IMR-90 (cell line): ENCODE data around the gene CCNT2. TPM values are rescaled to one million over a fixed set of nuclear protein-coding genes. Genes with fewer than 3 reads are reported as not detected.

Experiments
- ATAC-seq: fragments of 200-7000 bp; cut with Tn5 transposase; 2 replicates; pipeline ENCODE4 v1.9.1; 2020; ENCODE audit warnings: low read depth, mild to moderate bottlenecking, moderate library complexity
- BruUV-seq: library from RNA; stranded (reverse); fragments of 400-500 nt; replicated peaks from 2 replicates; lab custom pipeline; 2021; lab: Mats Ljungman, UMichigan
- CTCF ChIA-PET: fragments of 300-600 bp; formaldehyde crosslinking; extraction: SDS; loops from one replicate; lab custom pipeline; 2021; ENCODE audit warnings: antibody characterized with exemption; lab: Yijun Ruan, JAX
- POLR2A ChIA-PET: fragments of 300-600 bp; sonication (Branson Sonifier 250); formaldehyde crosslinking; loops from one replicate; lab custom pipeline; 2022; ENCODE audit warnings: antibody characterized with exemption; ENCODE audit not compliant: unreplicated experiment; lab: Charles Lee
- DNase-seq: peaks from one replicate; pipeline ENCODE4 v3.0.0; 2013
- H2AFZ ChIP-seq: replicated peaks from 2 replicates; pipeline ENCODE3; 2013; ENCODE audit warnings: low read length, mild to moderate bottlenecking; ENCODE audit not compliant: poor library complexity
- H2AK5ac ChIP-seq: 2 replicates; pipeline ENCODE4 v1.6.1; 2013; ENCODE audit warnings: low read depth, low read length, inconsistent platforms
- H2AK9ac ChIP-seq: replicated peaks from 2 replicates; pipeline ENCODE3; 2013; ENCODE audit warnings: mild to moderate bottlenecking, low read depth, low read length, moderate library complexity; ENCODE audit not compliant: poor library complexity
- H2BK120ac ChIP-seq: 2 replicates; pipeline ENCODE4 v1.6.1; 2013; ENCODE audit warnings: low read depth, low read length, inconsistent platforms
- H2BK15ac ChIP-seq: 3 replicates; pipeline ENCODE4 v1.6.1; 2013; ENCODE audit warnings: low read depth, low read length, inconsistent platforms
- H2BK20ac ChIP-seq: 2 replicates; pipeline ENCODE4 v1.6.1; 2013; ENCODE audit warnings: low read depth, mild to moderate bottlenecking, inconsistent platforms, low read length, moderate library complexity
- H2BK5ac ChIP-seq: 2 replicates; pipeline ENCODE4 v1.6.1; 2013; ENCODE audit warnings: mild to moderate bottlenecking, low read depth, low read length, inconsistent platforms; ENCODE audit not compliant: poor library complexity, severe bottlenecking
- H3K14ac ChIP-seq: replicated peaks from 2 replicates; pipeline ENCODE4 v1.6.1; 2013; ENCODE audit warnings: low read depth, low read length, inconsistent platforms
- H3K18ac ChIP-seq: 2 replicates; pipeline ENCODE4 v1.6.1; 2013; ENCODE audit warnings: low read depth, low read length, control low read depth
- H3K23ac ChIP-seq: 2 replicates; pipeline ENCODE4 v1.6.1; 2013; ENCODE audit warnings: low read depth, low read length, inconsistent platforms
- H3K27ac ChIP-seq: 2 replicates; pipeline ENCODE4 v1.5.1; 2013; ENCODE audit warnings: mild to moderate bottlenecking, control low read depth, low read length; ENCODE audit not compliant: insufficient read depth
- H3K27me3 ChIP-seq: 2 replicates; pipeline ENCODE4 v1.6.1; 2013; ENCODE audit warnings: low read length; ENCODE audit not compliant: control insufficient read depth, insufficient read depth
- H3K36me3 ChIP-seq: 2 replicates; pipeline ENCODE4 v1.6.1; 2013; ENCODE audit warnings: low read length, mixed read lengths; ENCODE audit not compliant: control insufficient read depth, insufficient read depth
- H3K4ac ChIP-seq: 2 replicates; pipeline ENCODE4 v1.6.1; 2013; ENCODE audit warnings: low read depth, low read length, inconsistent platforms
- H3K4me1 ChIP-seq: 2 replicates; pipeline ENCODE4 v1.6.1; 2013; ENCODE audit warnings: low read length, mixed read lengths; ENCODE audit not compliant: control insufficient read depth, insufficient read depth
- H3K4me2 ChIP-seq: 2 replicates; pipeline ENCODE4 v1.6.1; 2013; ENCODE audit warnings: low read depth, mild to moderate bottlenecking, control low read depth, low read length, moderate library complexity
- H3K4me3 ChIP-seq: 2 replicates; pipeline ENCODE4 v1.5.1; 2013; ENCODE audit warnings: low read depth, mild to moderate bottlenecking, control low read depth, low read length, moderate library complexity; ENCODE audit not compliant: insufficient read depth
- H3K56ac ChIP-seq: 2 replicates; pipeline ENCODE4 v1.6.1; 2013; ENCODE audit warnings: low read length, inconsistent platforms; ENCODE audit not compliant: insufficient read depth; ENCODE audit errors: extremely low read depth
- H3K79me1 ChIP-seq, 2 experiments: 2 replicates each; pipeline ENCODE4 v1.6.1; 2013; ENCODE audit warnings: low read length in 2 of 2, inconsistent platforms in 1 of 2, low read depth in 1 of 2
- H3K9ac ChIP-seq: 2 replicates; pipeline ENCODE4 v1.6.1; 2013; ENCODE audit warnings: low read depth, low read length, control low read depth
- H3K9me1 ChIP-seq: 2 replicates; pipeline ENCODE4 v1.6.1; 2013; ENCODE audit warnings: low read length, inconsistent platforms; ENCODE audit not compliant: insufficient read depth
- H3K9me3 ChIP-seq: 2 replicates; pipeline ENCODE4 v1.6.1; 2013; ENCODE audit warnings: low read length; ENCODE audit not compliant: control insufficient read depth, insufficient read depth
- H4K20me1 ChIP-seq: 2 replicates; pipeline ENCODE4 v1.6.1; 2013; ENCODE audit warnings: low read length, inconsistent platforms; ENCODE audit not compliant: insufficient read depth
- H4K5ac ChIP-seq: 2 replicates; pipeline ENCODE4 v1.6.1; 2013; ENCODE audit warnings: mild to moderate bottlenecking, low read depth, low read length, control low read depth
- H4K8ac ChIP-seq, 2 experiments: 2 replicates each; pipeline ENCODE4 v1.6.1; 2013; ENCODE audit warnings: low read depth in 2 of 2, low read length in 2 of 2, control low read depth in 1 of 2, inconsistent platforms in 1 of 2
- H4K91ac ChIP-seq: 2 replicates; pipeline ENCODE4 v1.6.1; 2013; ENCODE audit warnings: low read depth, low read length, inconsistent platforms; ENCODE audit not compliant: insufficient read depth
- BHLHE40 ChIP-seq: fragments of 150-350 bp; IDR thresholded peaks from 2 replicates; pipeline ENCODE4 v1.6.1; 2016; ENCODE audit warnings: mild to moderate bottlenecking, low read depth, low read length
- CEBPB ChIP-seq: IDR thresholded peaks from 2 replicates; pipeline ENCODE4 v1.6.1; 2012; ENCODE audit warnings: low read depth, low read length, improper control_type of control experiment
- CHD1 ChIP-seq: IDR thresholded peaks from 2 replicates; pipeline ENCODE4 v1.6.1; 2012; ENCODE audit warnings: low read depth, low read length, improper control_type of control experiment
- CTCF ChIP-seq: conservative IDR thresholded peaks from 2 replicates; pipeline ENCODE4 v1.5.1; 2012; ENCODE audit warnings: mild to moderate bottlenecking, low read depth, low read length, improper control_type of control experiment
- ELK1 ChIP-seq: fragments of 150-350 bp; IDR thresholded peaks from 2 replicates; pipeline ENCODE4 v1.6.1; 2016; ENCODE audit warnings: low read depth, mild to moderate bottlenecking, low read length, moderate library complexity, borderline replicate concordance
- FOS ChIP-seq: fragments of 150-350 bp; IDR thresholded peaks from 2 replicates; pipeline ENCODE4 v1.6.1; 2016; ENCODE audit warnings: low read depth, low read length
- MAFK ChIP-seq: IDR thresholded peaks from 2 replicates; pipeline ENCODE4 v1.6.1; 2012; ENCODE audit warnings: low read depth, low read length, improper control_type of control experiment
- MAZ ChIP-seq: IDR thresholded peaks from 2 replicates; pipeline ENCODE4 v1.6.1; 2012; ENCODE audit warnings: low read depth, mild to moderate bottlenecking, low read length, improper control_type of control experiment, moderate library complexity, borderline replicate concordance
- NFE2L2 ChIP-seq: fragments of 150-350 bp; IDR thresholded peaks from 2 replicates; pipeline ENCODE4 v1.6.1; 2016; ENCODE audit warnings: low read depth, mild to moderate bottlenecking, low read length
- POLR2A ChIP-seq: IDR thresholded peaks from 2 replicates; pipeline ENCODE4 v1.6.1; 2012; ENCODE audit warnings: mild to moderate bottlenecking, low read depth, low read length
- RAD21 ChIP-seq: IDR thresholded peaks from 2 replicates; pipeline ENCODE4 v1.6.1; 2012; ENCODE audit warnings: low read length, improper control_type of control experiment
- RCOR1 ChIP-seq: IDR thresholded peaks from 2 replicates; pipeline ENCODE4 v1.6.1; 2012; ENCODE audit warnings: mild to moderate bottlenecking, low read length, improper control_type of control experiment; ENCODE audit not compliant: insufficient replicate concordance
- RFX5 ChIP-seq: IDR thresholded peaks from 2 replicates; pipeline ENCODE4 v1.8.0; 2012; ENCODE audit warnings: low read depth, mild to moderate bottlenecking, low read length, moderate library complexity
- SMC3 ChIP-seq: fragments of 150-350 bp; IDR thresholded peaks from 2 replicates; pipeline ENCODE4 v1.6.1; 2016; ENCODE audit warnings: low read depth, mild to moderate bottlenecking, antibody characterized with exemption, low read length, moderate library complexity
- USF2 ChIP-seq: fragments of 150-350 bp; IDR thresholded peaks from 2 replicates; pipeline ENCODE4 v1.6.1; 2017; ENCODE audit warnings: mild to moderate bottlenecking, antibody characterized with exemption, low read length, low read depth
- WGBS, 2 experiments: methylation state at CpG; one replicate each; pipeline versions ENCODE4 v1.1.5 to v1.1.7; 2013; ENCODE audit warnings: missing lambda C conversion rate in 2 of 2; ENCODE audit not compliant: insufficient read length in 1 of 2; ENCODE audit errors: extremely low coverage in 2 of 2; 5-methylcytosine and 5-hydroxymethylcytosine counted together
- dilution Hi-C: fragments of 300-500 bp; cut with HindIII; formaldehyde crosslinking; loops from one replicate; pipeline ENCODE4 v1.14.3; 2018; ENCODE audit warnings: low sequenced_read_pairs; ENCODE audit not compliant: unreplicated experiment
- in situ Hi-C: fragments of 300-500 bp; cut with MboI; formaldehyde crosslinking; loops from 3 replicates; pipeline ENCODE4 v1.14.3; 2019; ENCODE audit warnings: low sequenced_read_pairs, inconsistent platforms, mixed read lengths
- intact Hi-C: fragments of 100-400 bp; cut with micrococcal nuclease; formaldehyde crosslinking; loops from 2 replicates; pipeline ENCODE4 v1.10.0; 2022
- polyA plus RNA-seq, 3 experiments: library from polyadenylated mRNA; depleted of rRNA; stranded (reverse); fragments of >200 nt; gene quantifications; 2 replicates each; pipeline ENCODE4 v1.2.3, GENCODE V29; 2012; ENCODE audit warnings: low replicate concordance in 1 of 3
- total RNA-seq: library from RNA; depleted of rRNA; stranded (reverse); fragments of >200 nt; gene quantifications from 2 replicates; pipeline ENCODE4 v1.2.3, GENCODE V29; 2012

CCNT2 gene
- total and polyA plus RNA-seq, 2 of the 4 experiments (the other 2 are of a cell fraction), result 8.8 to 44.6 TPM

- no peak overlapping the region for H3K4me3 ChIP-seq
- H4K8ac ChIP-seq, result no peak overlapping the region
- no peaks in the 10 kb centered on the region for H3K9me1 ChIP-seq
- H3K27ac ChIP-seq, result no peak overlapping the region
- H3K79me1 ChIP-seq, result no peaks in the 10 kb centered on the region
- in situ Hi-C loops (no loop called here), dilution Hi-C loops (no loop called here), intact Hi-C loops (no loop called here)
- H3K4me1 ChIP-seq, result no peaks in the 10 kb centered on the region
- H3K14ac ChIP-seq, result no peak overlapping the region
- H2BK5ac ChIP-seq, result no peak overlapping the region
- WGBS, 2 experiments, result no CpG with 5 or more reads among the region's 2 CpGs
- H3K56ac ChIP-seq, result no peak overlapping the region
- no peak overlapping the region for H2BK120ac ChIP-seq
- ATAC-seq (no peak), DNase-seq (no peak)
- BruUV-seq, result no TSS peak
- H2BK20ac ChIP-seq, result no peak overlapping the region
- no peak overlapping the region for H3K4me2 ChIP-seq
- no peak overlapping the region for H3K9ac ChIP-seq
- H2AK5ac ChIP-seq, result no peak overlapping the region
- H4K20me1 ChIP-seq, result no peaks in the 10 kb centered on the region
- no peak overlapping the region for H2AFZ ChIP-seq
- CTCF ChIA-PET, result no interaction called here
- H2AK9ac ChIP-seq, result no peak overlapping the region
- POLR2A ChIA-PET, result no interaction called here
- no peaks in the 10 kb centered on the region for H3K27me3 ChIP-seq
- no peak overlapping the region for H2BK15ac ChIP-seq
- no peaks in the 10 kb centered on the region for H3K36me3 ChIP-seq
- H3K23ac ChIP-seq, result no peak overlapping the region
- H4K91ac ChIP-seq, result no peak overlapping the region
- H3K18ac ChIP-seq, result no peak overlapping the region
- H3K9me3 ChIP-seq, result peaks cover 5% of the 10 kb centered on the region; the same call in 1 of the 2 replicates
- H3K4ac ChIP-seq, result no peak overlapping the region
- no peak overlapping the region for H4K5ac ChIP-seq
- TF ChIP-seq ELK1 (no peak), POLR2A (no peak), MAFK (no peak), CEBPB (no peak), CHD1 (no peak), FOS (no peak), CTCF (no peak), BHLHE40 (no peak), RFX5 (no peak), NFE2L2 (no peak), SMC3 (no peak), USF2 (no peak), MAZ (no peak), RCOR1 (no peak), RAD21 (no peak)
Observed at GRCh38 chr2:134973241-134974138, 54.9 kb downstream of the CCNT2 start.
